ENCODE data around the gene TIA1. TPM values are rescaled to one million over a fixed set of nuclear protein-coding genes. Genes with fewer than 3 reads are reported as not detected.

The TIA1 gene
- total RNA-seq, 4 donors from 2014 or later, result 41.1 to 82.2 (median 47.3) TPM

DNA sequence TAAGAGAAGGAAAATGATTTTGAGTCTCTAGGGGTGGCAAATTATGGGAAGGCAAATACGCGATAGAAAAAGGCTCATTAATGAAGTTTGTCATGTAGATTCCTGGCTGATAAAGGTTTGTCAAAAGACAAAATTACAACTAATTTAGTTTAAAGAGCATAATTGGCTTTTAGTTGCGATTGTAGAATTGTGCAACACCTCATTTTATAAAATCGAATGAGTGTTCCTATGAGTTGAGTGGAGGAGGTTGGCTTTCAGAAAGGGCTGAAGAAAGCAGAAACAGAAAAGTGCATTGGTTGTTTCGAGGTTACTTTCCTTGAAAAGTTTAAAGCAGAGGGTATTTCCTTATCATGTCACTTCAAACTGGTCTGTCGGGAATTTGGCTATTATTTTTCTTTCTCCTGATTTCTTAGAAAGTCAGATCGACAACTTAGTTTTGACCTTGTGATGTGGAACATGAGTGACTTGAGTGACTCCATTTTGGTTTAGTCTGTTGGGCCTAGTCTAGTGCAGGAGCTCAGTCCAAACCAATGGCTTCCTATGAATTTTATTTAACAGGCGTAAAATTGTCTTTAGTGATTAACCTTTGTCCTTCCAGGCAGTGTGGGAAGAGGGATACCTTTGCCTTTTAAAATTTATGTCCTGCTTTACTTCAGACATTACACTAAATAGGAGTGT is 7.3 kb upstream of the TIA1 start:
- no peak overlapping the region for H3K4me3 ChIP-seq
- H3K9me3 ChIP-seq, result no peaks in the 10 kb centered on the region
- DNase-seq (ENCODE audit: extremely low spot score), result no peak
- H3K36me3 ChIP-seq, result peaks cover 0 to 10% (median 4%) of the 10 kb centered on the region in 4 donors
- peaks cover 20 to 27% (median 24%) of the 10 kb centered on the region in 4 donors for H3K4me1 ChIP-seq
- no peaks in the 10 kb centered on the region for H3K27me3 ChIP-seq
- intact Hi-C loops (cut with DNase I), result loop anchor here (5.0 kb wide), 1 partner anchor 47 kb away; the partner anchor contains the start of gene FAM136A
- no peak overlapping the region for H3K27ac ChIP-seq (replicated peaks in 1 of 4)
- WGBS, result 96% methylated on average over 8 of the region's 8 CpGs
- TF ChIP-seq, protein P1, sequence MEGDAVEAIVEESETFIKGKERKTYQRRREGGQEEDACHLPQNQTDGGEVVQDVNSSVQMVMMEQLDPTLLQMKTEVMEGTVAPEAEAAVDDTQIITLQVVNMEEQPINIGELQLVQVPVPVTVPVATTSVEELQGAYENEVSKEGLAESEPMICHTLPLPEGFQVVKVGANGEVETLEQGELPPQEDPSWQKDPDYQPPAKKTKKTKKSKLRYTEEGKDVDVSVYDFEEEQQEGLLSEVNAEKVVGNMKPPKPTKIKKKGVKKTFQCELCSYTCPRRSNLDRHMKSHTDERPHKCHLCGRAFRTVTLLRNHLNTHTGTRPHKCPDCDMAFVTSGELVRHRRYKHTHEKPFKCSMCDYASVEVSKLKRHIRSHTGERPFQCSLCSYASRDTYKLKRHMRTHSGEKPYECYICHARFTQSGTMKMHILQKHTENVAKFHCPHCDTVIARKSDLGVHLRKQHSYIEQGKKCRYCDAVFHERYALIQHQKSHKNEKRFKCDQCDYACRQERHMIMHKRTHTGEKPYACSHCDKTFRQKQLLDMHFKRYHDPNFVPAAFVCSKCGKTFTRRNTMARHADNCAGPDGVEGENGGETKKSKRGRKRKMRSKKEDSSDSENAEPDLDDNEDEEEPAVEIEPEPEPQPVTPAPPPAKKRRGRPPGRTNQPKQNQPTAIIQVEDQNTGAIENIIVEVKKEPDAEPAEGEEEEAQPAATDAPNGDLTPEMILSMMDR (IDR thresholded peaks at IDR 0.05), result no peak
- no peak for TF ChIP-seq POLR2A (IDR thresholded peaks at IDR 0.05; ENCODE audit: low read depth)
- no peak for TF ChIP-seq EP300 (IDR thresholded peaks at IDR 0.05)
- TF ChIP-seq POLR2AphosphoS5 (IDR thresholded peaks at IDR 0.05), result no peak

DNA sequence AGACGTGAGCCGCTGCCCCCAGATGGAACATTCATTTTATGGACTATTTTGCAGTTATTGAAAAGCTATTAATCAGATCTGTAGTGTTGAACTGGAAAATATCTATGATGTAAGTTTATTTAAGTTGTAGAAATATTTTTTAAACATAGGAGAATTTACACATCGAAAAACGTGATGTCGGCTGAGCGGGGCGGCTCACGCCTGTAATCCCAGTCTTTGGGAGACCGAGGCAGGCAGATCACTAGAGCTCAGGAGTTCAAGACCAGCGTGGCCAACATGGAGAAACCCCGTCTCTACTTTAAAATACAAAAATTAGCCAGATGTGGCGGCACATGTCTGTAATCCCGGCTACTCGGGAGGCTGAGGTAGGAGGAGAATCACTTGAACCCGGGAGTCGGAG is 2.0 kb upstream of the TIA1 start:
- Histone ChIP-seq H3K4me3 (no peak overlapping the region), H3K27me3 (no peaks in the 10 kb centered on the region), H3K9me3 (no peaks in the 10 kb centered on the region), H3K4me1 (peaks cover 8 to 24% (median 21%) of the 10 kb centered on the region in 4 donors), H3K36me3 (no peaks in the 10 kb centered on the region), H3K27ac (replicated peaks in 1 of 4) (no peak overlapping the region)
- intact Hi-C loops (cut with DNase I), result no loop called here
- TF ChIP-seq EP300 (IDR thresholded peaks at IDR 0.05), result no peak
- no peak for TF ChIP-seq POLR2AphosphoS5 (IDR thresholded peaks at IDR 0.05)
- TF ChIP-seq, protein P1 (IDR thresholded peaks at IDR 0.05), result no peak
- TF ChIP-seq POLR2A (IDR thresholded peaks at IDR 0.05; ENCODE audit: low read depth), result no peak
- no peak for DNase-seq (ENCODE audit: extremely low spot score)
- 49% methylated on average over 16 of the region's 16 CpGs for WGBS

DNA sequence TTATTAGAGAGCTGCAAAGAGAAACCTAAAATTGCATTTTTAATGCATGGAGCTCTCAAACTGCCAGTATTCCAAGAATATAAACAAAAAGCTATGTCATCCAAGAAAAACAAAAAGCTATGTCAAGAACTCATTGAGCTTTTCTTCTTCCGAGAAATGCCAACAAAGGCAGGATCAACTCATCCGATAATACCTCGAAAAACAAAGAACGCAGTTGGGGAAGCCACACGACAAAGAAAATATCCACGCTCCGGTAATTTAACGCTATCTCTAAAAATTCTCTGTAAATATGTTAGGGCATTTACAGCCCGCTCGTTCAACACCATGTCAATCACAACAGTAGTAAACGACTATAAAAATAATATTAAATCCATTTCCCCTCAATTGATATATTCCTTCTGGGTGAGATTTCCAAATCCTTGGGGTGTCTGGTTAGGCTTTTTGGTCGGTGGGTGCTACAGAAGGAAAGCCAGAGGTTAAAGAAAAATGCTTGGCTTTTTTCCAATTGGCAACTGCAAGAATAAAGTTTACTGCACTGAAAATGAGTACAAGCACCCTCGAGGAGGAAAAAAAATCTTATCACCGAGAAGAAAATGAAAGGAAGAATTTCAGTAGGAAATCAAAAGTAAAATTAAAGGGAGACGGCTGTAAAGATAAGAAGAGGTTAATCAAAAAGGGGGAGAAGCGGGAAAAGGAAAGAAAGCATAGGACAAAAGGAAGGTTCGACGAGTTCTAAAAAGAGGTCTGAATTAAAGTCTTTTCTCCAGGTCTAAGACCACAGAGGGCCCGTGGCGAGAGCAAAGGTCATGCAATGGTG is 856 bp downstream of the TIA1 start:
- under 1% methylated on average over 20 of the region's 20 CpGs for WGBS
- Histone ChIP-seq H3K4me3 (peak overlapping the region; percentile 73 to 89 (median 79)), H3K4me1 (peaks cover 22 to 52% (median 47%) of the 10 kb centered on the region in 4 donors), H3K27ac (replicated peaks in 1 of 4) (peak overlapping the region; percentile 90 to 96 (median 92)), H3K27me3 (no peaks in the 10 kb centered on the region), H3K9me3 (no peaks in the 10 kb centered on the region), H3K36me3 (no peaks in the 10 kb centered on the region)
- TF ChIP-seq EP300 (IDR thresholded peaks at IDR 0.05) (no peak), POLR2AphosphoS5 (IDR thresholded peaks at IDR 0.05) (no peak), POLR2A (IDR thresholded peaks at IDR 0.05; ENCODE audit: low read depth) (no peak)
- TF ChIP-seq, protein P1 (IDR thresholded peaks at IDR 0.05), result no peak
- intact Hi-C loops (cut with DNase I), result loop anchor here (5.0 kb wide), 2 partner anchors 55 to 175 kb away; partner anchors contain the start of gene C2orf42
- no peak for DNase-seq (ENCODE audit: extremely low spot score)

DNA sequence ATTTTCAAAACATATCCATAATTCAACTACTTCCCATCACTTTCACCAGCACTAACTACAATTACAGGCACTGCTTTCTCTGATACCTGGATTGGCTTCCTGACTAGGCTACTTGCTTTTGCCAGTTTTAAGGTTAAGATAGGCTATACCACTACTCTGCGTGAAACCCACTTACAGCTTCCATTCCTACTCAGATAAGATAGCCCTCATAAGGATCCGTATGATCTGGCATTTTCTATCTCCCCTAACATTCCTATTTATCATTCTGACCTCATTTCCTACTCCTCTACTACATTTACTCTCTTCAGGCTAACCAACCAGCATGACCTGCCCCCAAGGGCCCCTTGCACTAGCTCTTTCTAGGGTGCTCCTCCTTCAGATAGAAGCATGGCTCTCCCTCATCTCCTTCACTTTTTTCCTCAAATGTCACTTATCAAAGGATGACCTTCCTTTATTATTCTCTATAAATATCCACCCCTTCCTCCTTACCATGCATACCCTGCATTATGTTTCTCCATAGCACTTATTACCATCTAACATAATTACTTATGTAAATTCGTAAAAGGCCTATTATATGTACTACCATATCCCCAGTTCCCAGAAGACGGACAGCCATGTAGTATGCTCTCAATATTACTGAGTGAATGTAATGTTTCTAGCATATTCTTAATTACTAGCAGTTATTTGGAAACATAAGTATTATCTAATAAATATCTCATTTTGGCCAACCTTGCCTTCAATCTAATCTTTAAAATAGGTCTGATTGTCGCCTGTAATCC is 4.4 kb downstream of the TIA1 start:
- Histone ChIP-seq H3K9me3 (no peaks in the 10 kb centered on the region), H3K27me3 (no peaks in the 10 kb centered on the region), H3K4me1 (peaks cover 22 to 66% (median 56%) of the 10 kb centered on the region in 4 donors), H3K27ac (replicated peaks in 1 of 4) (no peak overlapping the region), H3K4me3 (no peak overlapping the region), H3K36me3 (peaks cover 0 to 13% (median 7%) of the 10 kb centered on the region in 4 donors)
- no peak for TF ChIP-seq POLR2AphosphoS5 (IDR thresholded peaks at IDR 0.05)
- TF ChIP-seq POLR2A (IDR thresholded peaks at IDR 0.05; ENCODE audit: low read depth), result no peak
- TF ChIP-seq, protein P1 (IDR thresholded peaks at IDR 0.05), result no peak
- no peak for TF ChIP-seq EP300 (IDR thresholded peaks at IDR 0.05)
- intact Hi-C loops (cut with DNase I), result no loop called here
- no peak for DNase-seq (ENCODE audit: extremely low spot score)
- WGBS, result 80% methylated on average over 5 of the region's 5 CpGs
